Measurements from ENCODE around the gene FHL2.

- TF ChIP-seq YY1 (IDR thresholded peaks at IDR 0.05; ENCODE audit: insufficient read depth, insufficient read length) (no peak), ZNF274 (IDR thresholded peaks at IDR 0.05; ENCODE audit: low read depth, low read length) (no peak), SUZ12 (IDR thresholded peaks at IDR 0.05; ENCODE audit: extremely low read depth, insufficient read depth, insufficient read length) (no peak)
These were observed 22.2 kb upstream of the FHL2 start for GRCh38 chr2:105421053-105421452.

Measured in NT2/D1 (cell line).